Midbrain (tissue), 1 donor: ENCODE results near the gene SULT2A1.
"Not testable (repeated sequence)": the region's sequence is repeated elsewhere in the genome, so short reads cannot be mapped to it uniquely, and the experiment has no call there.

Experiments
- DNase-seq: peaks from one replicate; lab custom pipeline; 2025; lab: John Stamatoyannopoulos, UW

SULT2A1 gene

GRCh38 chr19:47886010-47886559 lies at the start of gene SULT2A1:
Gene SULT2A1, minus strand, starts transcription at chr19:47886315. Its CDS starts 58 bp downstream, at chr19:47886257.
- no peak for DNase-seq

GRCh38 chr19:47928581-47928980 lies 42.5 kb upstream of the SULT2A1 start:
- DNase-seq, result not testable (repeated sequence)

- not testable (repeated sequence) for DNase-seq
Observed at GRCh38 chr19:47920107-47920506, 34.0 kb upstream of the SULT2A1 start.

DNA sequence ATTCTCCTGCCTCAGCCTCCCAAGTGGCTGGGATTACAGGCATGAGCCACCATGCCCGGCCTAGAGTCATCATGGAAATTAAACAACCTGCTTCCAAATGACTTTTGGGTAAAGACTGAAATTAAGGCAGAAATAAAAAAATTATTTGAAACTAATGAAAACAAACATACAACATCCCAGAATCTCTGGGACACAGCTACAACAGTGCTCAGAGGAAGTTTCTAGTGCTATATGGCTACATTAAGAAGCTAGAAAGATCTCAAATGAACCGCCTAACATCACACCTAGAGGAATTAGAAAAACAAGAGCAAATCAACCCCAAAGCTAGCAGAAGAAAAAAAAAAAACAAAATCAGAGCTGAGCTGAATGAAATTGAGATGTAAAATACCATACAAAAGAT lies 24.1 kb upstream of the SULT2A1 start:
- DNase-seq, result not testable (repeated sequence)

DNA sequence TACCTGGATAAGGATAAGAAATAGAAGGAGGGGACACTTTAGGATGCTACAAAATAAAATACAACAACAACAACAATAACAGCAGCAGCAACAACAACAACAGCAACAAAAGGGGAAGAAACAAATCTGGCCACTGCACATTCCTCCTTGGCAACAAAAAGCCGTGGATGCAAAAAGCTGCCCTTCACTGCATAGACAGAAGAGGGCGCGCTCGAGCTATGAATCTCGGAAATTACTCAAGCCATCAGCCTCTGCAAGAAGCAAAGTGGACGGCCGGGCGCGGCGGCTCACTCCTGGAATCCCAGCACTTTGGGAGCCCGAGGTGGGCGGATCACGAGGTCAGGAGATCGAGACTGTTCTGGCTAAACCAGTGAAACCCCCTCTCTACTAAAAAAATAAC lies 23.2 kb upstream of the SULT2A1 start:
- not testable (repeated sequence) for DNase-seq

DNA sequence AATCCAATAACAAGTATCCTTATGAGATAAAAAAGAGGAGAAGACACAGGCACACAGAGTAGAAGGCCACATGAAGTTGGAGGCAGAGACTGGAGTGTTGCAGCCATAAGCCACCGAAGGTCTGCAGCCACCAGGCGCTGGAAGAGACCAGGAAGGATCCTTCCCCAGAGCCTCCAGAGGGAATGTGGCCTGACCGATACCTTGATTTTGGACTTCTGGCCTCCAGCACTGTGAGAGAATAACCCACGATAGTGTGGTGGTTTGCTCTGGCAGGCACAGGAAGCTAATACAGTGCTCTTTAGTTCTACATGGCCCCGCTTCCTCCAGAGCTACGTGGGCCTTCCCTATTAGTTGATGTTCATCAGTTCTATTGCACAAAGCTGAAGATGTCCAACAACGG lies 15.3 kb upstream of the SULT2A1 start:
- DNase-seq, result no peak

GRCh38 chr19:47899335-47899734 lies 13.2 kb upstream of the SULT2A1 start:
- DNase-seq, result no peak

GRCh38 chr19:47897861-47898260 lies 11.7 kb upstream of the SULT2A1 start:
- DNase-seq, result no peak

DNA sequence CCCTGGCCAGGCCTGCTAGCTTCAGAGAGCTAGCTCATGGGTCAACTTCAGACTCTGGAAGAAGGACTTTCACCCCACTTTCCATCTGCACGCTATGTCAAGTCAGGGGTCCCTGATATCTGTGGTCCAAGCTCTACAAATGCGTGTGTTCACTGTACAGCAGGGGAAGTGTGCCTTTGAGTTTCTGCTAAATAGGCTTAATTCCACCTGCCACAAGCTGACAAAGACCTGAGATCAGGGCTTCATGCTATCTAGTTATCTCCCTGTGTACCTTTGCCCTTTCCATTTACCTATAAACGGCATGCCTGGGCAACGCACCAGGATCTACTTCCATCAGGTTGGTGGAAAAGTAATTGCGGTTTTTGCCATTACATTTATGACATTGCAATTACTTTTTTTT lies 10.7 kb upstream of the SULT2A1 start:
- no peak for DNase-seq

GRCh38 chr19:47896019-47896418 lies 9.9 kb upstream of the SULT2A1 start:
- DNase-seq, result no peak

GRCh38 chr19:47895165-47895782 lies 9.2 kb upstream of the SULT2A1 start:
- DNase-seq, result no peak

DNA sequence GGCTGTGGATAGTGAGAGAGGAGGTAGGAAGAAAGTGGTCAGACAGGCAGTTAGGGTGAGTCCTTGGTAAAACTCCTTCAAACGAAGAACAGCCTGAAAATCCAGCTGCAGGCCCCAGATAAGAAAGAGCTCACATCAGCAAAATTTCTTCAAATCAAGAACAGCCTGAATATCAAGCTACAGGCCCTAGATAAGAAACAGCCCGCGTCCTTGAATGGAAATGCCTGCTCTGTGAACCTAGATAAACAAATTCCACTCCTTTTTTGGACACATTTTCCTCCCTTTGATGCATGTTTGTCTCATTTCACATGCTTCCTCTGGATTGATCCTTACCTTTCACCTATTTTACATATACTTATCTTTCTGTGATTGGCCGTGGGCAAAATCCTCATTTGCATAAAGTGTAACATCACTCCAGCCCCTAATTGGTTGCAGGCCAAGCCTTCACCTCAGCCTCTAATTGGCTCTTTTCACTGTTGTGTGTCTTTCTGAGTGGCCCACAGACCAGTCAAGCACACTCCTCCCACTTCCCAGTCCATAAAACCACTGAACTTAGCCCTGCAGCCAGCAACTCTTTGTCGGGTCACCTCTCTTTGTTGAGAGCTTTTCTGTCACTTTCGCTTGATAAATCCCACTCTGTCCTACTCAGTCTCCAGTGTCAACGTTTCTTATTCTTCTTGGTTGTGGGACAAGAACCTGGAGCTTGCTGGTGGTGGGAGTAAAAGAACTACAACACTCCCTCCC lies 6.0 kb upstream of the SULT2A1 start:
- DNase-seq, result no peak

DNA sequence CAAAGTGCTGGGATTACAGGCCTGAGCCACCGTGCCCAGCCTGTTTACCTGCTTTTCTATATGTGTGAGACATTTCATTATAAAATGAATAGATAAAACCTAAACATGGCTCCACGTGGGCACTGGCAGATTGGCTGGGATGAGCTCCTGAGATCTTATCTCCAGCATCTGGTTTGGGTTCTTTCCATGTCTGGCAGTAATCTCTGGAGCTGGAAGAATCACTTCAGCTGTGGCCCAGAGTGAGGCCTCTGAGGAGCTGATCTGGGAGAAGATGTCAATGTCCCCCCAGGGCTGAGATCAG lies 5.5 kb upstream of the SULT2A1 start:
- no peak for DNase-seq

- no peak for DNase-seq
Observed at GRCh38 chr19:47890865-47891621, 4.9 kb upstream of the SULT2A1 start.

DNA sequence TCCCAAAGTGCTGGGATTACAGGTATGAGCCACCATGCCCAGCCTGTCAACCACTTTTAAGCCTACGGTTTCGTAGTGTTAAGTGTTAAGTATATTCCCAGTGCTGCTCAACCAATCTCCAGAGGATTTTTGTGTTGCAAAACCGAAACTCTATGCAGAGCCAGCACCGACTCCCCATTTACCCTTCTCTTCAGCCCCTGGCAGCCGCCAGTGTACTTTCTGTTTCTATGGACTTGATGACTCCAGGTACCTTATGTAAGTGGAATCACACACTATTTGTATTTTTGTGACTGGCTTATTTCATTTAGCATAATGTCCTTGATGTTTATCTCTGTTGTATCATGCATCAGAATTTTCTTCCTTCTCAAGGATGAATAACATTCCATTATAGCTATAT lies 1.1 kb downstream of the SULT2A1 start:
- no peak for DNase-seq

- no peak for DNase-seq
Observed at GRCh38 chr19:47882890-47883289, 3.2 kb downstream of the SULT2A1 start.

GRCh38 chr19:47881757-47882156 lies 4.4 kb downstream of the SULT2A1 start:
- DNase-seq, result no peak

GRCh38 chr19:47879385-47879784 lies 6.7 kb downstream of the SULT2A1 start:
- DNase-seq, result not testable (repeated sequence)

GRCh38 chr19:47878906-47879305 lies 7.2 kb downstream of the SULT2A1 start:
- DNase-seq, result no peak

- DNase-seq, result no peak
Observed at GRCh38 chr19:47865166-47865565, 20.9 kb downstream of the SULT2A1 start.

DNA sequence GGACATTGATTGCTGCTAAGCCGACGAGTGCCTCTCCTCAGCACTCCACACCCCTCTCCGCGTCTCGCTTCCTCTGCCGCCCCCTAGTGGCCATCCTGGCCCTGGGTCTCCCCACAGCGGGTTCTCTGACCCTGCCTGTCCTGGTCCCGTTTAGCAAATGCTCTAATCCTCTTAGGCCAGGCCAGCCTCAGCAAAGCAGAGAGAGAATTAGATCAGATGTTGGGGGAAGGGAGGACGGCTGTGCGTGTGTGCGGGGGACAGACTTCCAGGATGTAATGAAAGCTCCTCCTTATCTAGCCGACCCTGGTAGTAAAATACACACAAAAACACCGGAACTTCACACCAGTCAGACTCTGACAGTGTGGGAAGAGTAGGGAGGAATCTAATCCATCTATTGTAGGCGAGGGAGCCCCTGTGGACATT lies 22.6 kb downstream of the SULT2A1 start:
- DNase-seq, result peak; percentile 88

DNA sequence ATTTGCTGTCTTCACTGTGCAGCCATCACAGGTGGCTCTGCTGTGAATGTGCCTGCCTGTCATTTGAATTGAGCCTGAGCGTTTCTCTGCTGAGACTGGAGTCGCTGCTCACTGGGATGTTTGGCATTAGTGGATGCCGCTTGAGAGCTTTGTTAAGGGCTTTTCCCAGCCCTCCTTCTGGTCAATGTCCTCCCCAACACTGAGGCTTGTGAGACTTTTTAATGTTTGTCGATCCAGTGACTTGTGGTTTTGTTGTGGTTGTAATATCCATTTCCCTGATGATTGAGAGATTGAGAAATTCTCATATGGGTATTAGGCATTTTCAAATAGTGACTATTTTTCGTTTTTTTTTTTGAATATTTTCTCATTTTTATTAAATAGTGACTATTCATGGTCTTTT lies 24.5 kb downstream of the SULT2A1 start:
- DNase-seq, result no peak
